Suprapubic skin (tissue), 3 donors: Measurements from ENCODE around the gene ZSCAN22.

Source experiments
- POLR2AphosphoS5 ChIP-seq, 3 donors: sonication (generic); formaldehyde crosslinking; IDR thresholded peaks; one replicate each; pipeline ENCODE4 v1.6.1; 2017; ENCODE audit warnings: antibody characterized with exemption in 3 of 3
- TF ChIP-seq, protein P1 (sequence below), 2 donors: fragments of 200-600 bp in 1 of 2; fragments of 450-650 bp in 1 of 2; sonication (generic) in 1 of 2; IDR thresholded peaks; one replicate each; pipeline ENCODE4 v1.5.1; 2016 to 2019; ENCODE audit warnings: antibody characterized with exemption in 2 of 2, mild to moderate bottlenecking in 1 of 2, moderate library complexity in 1 of 2

GRCh38 chr19:58352760-58353671 is 26.2 kb downstream of the ZSCAN22 start, which contains the start of gene A1BG:
- TF ChIP-seq POLR2AphosphoS5 (IDR thresholded peaks at IDR 0.05): no peak
- TF ChIP-seq, protein P1, sequence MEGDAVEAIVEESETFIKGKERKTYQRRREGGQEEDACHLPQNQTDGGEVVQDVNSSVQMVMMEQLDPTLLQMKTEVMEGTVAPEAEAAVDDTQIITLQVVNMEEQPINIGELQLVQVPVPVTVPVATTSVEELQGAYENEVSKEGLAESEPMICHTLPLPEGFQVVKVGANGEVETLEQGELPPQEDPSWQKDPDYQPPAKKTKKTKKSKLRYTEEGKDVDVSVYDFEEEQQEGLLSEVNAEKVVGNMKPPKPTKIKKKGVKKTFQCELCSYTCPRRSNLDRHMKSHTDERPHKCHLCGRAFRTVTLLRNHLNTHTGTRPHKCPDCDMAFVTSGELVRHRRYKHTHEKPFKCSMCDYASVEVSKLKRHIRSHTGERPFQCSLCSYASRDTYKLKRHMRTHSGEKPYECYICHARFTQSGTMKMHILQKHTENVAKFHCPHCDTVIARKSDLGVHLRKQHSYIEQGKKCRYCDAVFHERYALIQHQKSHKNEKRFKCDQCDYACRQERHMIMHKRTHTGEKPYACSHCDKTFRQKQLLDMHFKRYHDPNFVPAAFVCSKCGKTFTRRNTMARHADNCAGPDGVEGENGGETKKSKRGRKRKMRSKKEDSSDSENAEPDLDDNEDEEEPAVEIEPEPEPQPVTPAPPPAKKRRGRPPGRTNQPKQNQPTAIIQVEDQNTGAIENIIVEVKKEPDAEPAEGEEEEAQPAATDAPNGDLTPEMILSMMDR (IDR thresholded peaks at IDR 0.05): no peak
